T-cell (primary cell): ENCODE data around the gene ABCC11. TPM values are rescaled to one million over a fixed set of nuclear protein-coding genes. Genes with fewer than 3 reads are reported as not detected.
"Not testable (repeated sequence)": the region's sequence is repeated elsewhere in the genome, so short reads cannot be mapped to it uniquely, and the experiment has no call there.

Experiments used
- ATAC-seq, 4 experiments: fragments of 200-7000 bp in 3 of 4; fragments of 150-1000 bp in 1 of 4; cut with Tn5 transposase; replicated peaks in 1 of 4; 1 replicate in 3 of 4; 2 replicates in 1 of 4; pipeline ENCODE4 v1.10.0; 2021; ENCODE audit warnings: moderate library complexity in 3 of 4, mild to moderate bottlenecking in 2 of 4, moderate number of reproducible peaks in 1 of 4
- CTCF ChIA-PET, 2 donors: fragments of 300-600 bp; sonication (Branson Sonifier 250); formaldehyde crosslinking; loops; one replicate each; lab custom pipeline; 2022; ENCODE audit warnings: antibody characterized with exemption in 2 of 2; lab: Charles Lee
- POLR2A ChIA-PET, 2 donors: fragments of 300-600 bp; sonication (Branson Sonifier 250); formaldehyde crosslinking; loops; one replicate each; lab custom pipeline; 2022; ENCODE audit warnings: antibody characterized with exemption in 2 of 2; lab: Charles Lee
- DNase-seq, 35 experiments: peaks; one replicate each; pipeline versions ENCODE4 v3.0.0 to v3.0.0-alpha.2; 2013 to 2023
- H3K27ac ChIP-seq: one replicate; pipeline ENCODE4 v1.5.1; 2013; ENCODE audit warnings: low read length
- H3K27me3 ChIP-seq, 2 experiments: replicated peaks in 1 of 2; 1 replicate in 1 of 2; 2 replicates in 1 of 2; pipeline versions ENCODE4 v1.6.1 to v1.7.0; 2013; ENCODE audit warnings: low read length in 1 of 2, mixed read lengths in 1 of 2; ENCODE audit not compliant: control insufficient read depth in 2 of 2, insufficient read depth in 2 of 2; ENCODE audit errors: extremely low read depth in 1 of 2
- H3K36me3 ChIP-seq, 2 donors: 1 replicate in 1 of 2; 2 replicates in 1 of 2; pipeline versions ENCODE4 v1.6.1 to v1.7.0; 2013; ENCODE audit warnings: low read length in 1 of 2; ENCODE audit not compliant: control insufficient read depth in 2 of 2, insufficient read depth in 1 of 2; ENCODE audit errors: extremely low read depth in 1 of 2
- H3K4me1 ChIP-seq, 2 experiments: 1 replicate in 1 of 2; 2 replicates in 1 of 2; pipeline versions ENCODE4 v1.6.1 to v1.7.0; 2013; ENCODE audit warnings: low read length in 2 of 2, mixed read lengths in 1 of 2; ENCODE audit not compliant: insufficient read depth in 2 of 2, control insufficient read depth in 1 of 2; ENCODE audit errors: extremely low read depth in 1 of 2
- H3K4me3 ChIP-seq, 2 donors: 1 replicate in 1 of 2; 2 replicates in 1 of 2; pipeline versions ENCODE4 v1.5.1 to v1.7.0; 2013; ENCODE audit warnings: mild to moderate bottlenecking in 2 of 2, low read length in 1 of 2, moderate library complexity in 1 of 2; ENCODE audit not compliant: control insufficient read depth in 1 of 2; ENCODE audit errors: extremely low read depth in 1 of 2
- H3K9me3 ChIP-seq: 2 replicates; pipeline ENCODE4 v1.7.0; 2013
- H3K27ac Mint-ChIP-seq, 2 donors: one replicate each; pipeline ENCODE4 v1.8.0; 2020 to 2021; ENCODE audit warnings: mild to moderate bottlenecking in 2 of 2, mixed read lengths in 2 of 2
- H3K27me3 Mint-ChIP-seq, 2 donors: one replicate each; pipeline ENCODE4 v1.8.0; 2021 to 2022; ENCODE audit warnings: mixed read lengths in 2 of 2
- H3K36me3 Mint-ChIP-seq: one replicate; pipeline ENCODE4 v1.8.0; 2021; ENCODE audit warnings: mixed read lengths
- H3K4me1 Mint-ChIP-seq, 3 donors: one replicate each; pipeline ENCODE4 v1.8.0; 2020 to 2022; ENCODE audit warnings: mixed read lengths in 3 of 3, mild to moderate bottlenecking in 1 of 3
- H3K4me3 Mint-ChIP-seq, 3 donors: one replicate each; pipeline ENCODE4 v1.8.0; 2020 to 2022; ENCODE audit warnings: mild to moderate bottlenecking in 3 of 3, mixed read lengths in 3 of 3, moderate library complexity in 3 of 3
- H3K9me3 Mint-ChIP-seq, 3 donors: one replicate each; pipeline ENCODE4 v1.8.0; 2020 to 2022; ENCODE audit warnings: mixed read lengths in 3 of 3
- WGBS: methylation state at CpG from one replicate; pipeline ENCODE4 v1.1.5; 2013; ENCODE audit warnings: missing lambda C conversion rate; ENCODE audit not compliant: insufficient coverage; 5-methylcytosine and 5-hydroxymethylcytosine counted together
- total RNA-seq, 35 experiments: library from RNA in 6 of 35; stranded (reverse) in 6 of 35; fragments of 120-200 nt in 1 of 35; gene quantifications; one replicate each; pipeline versions ENCODE4 v1.2.1 to v1.2.4 and lab custom pipeline; 2013 to 2026

Gene ABCC11
- total RNA-seq, 5 donors from 2014 or later (not counting 1 experiment from before 2014, with no cell fraction given): 0.07 to 0.29 (median 0.25) TPM; not detected in 2

DNA sequence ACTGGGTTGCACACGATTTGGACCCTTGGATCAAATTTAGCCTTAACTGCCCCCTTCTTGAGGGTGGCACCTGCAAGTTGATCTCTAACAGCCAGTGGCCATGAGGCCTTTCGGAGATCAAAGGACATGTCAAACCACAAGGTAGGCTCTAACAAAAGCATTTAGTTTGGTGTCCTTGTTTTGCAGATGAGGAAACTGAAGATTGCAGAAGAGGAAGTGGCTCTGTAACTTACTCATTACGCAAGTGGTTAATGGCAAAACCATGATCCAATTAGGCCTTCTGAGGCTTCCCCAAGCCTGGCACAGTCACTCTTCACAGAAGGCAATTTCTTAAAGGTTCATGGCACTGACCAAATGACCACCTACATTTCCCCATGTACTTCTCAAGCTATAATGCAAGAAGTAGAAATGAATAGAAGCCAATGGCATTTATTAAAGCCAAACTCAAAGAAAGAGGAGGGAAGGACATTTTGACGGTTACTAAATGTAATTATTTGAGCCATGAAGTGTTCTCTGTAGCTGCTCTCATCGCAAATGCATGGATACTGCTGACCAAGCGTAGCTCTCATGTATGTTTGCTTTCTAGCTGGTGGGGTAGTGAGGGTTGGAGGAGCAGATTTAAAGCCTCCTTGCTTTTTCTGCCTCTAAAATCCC is 58.8 kb downstream of the ABCC11 start:
- ChIA-PET POLR2A (no interaction called here), CTCF (interaction anchor here in 1 of 2 donors (0.7 kb wide), 1 partner anchor 24 kb away, joined by 3 read pairs; no protein-coding TSS in a partner anchor)
- Histone ChIP-seq H3K36me3 (no peaks in the 10 kb centered on the region), H3K4me1 (no peaks in the 10 kb centered on the region), H3K4me3 (no peak overlapping the region), H3K27me3 (peaks cover 0 to 3% of the 10 kb centered on the region in 2 experiments), H3K9me3 (no peaks in the 10 kb centered on the region), H3K27ac (no peak overlapping the region)
- H3K4me1 Mint-ChIP-seq: peaks cover 0 to 7% (median 4%) of the 10 kb centered on the region in 3 donors
- no peak for ATAC-seq
- H3K9me3 Mint-ChIP-seq: no peaks in the 10 kb centered on the region
- 53% methylated on average over 3 of the region's 6 CpGs for WGBS
- H3K36me3 Mint-ChIP-seq: no peaks in the 10 kb centered on the region
- no peak for DNase-seq
- H3K27me3 Mint-ChIP-seq: peaks cover 0 to 3% of the 10 kb centered on the region in 2 donors
- H3K27ac Mint-ChIP-seq: no peak overlapping the region
- no peak overlapping the region for H3K4me3 Mint-ChIP-seq

GRCh38 chr16:48187779-48188178 is 59.6 kb downstream of the ABCC11 start:
- Mint-ChIP-seq H3K27me3 (no peaks in the 10 kb centered on the region), H3K4me1 (peaks cover 0 to 7% (median 4%) of the 10 kb centered on the region in 3 donors), H3K27ac (no peak overlapping the region), H3K4me3 (no peak overlapping the region), H3K9me3 (no peaks in the 10 kb centered on the region), H3K36me3 (no peaks in the 10 kb centered on the region)
- H3K9me3 ChIP-seq: no peaks in the 10 kb centered on the region
- POLR2A ChIA-PET: no interaction called here
- H3K36me3 ChIP-seq: no peaks in the 10 kb centered on the region
- H3K4me1 ChIP-seq: no peaks in the 10 kb centered on the region
- no peak overlapping the region for H3K4me3 ChIP-seq
- no peak for ATAC-seq
- H3K27ac ChIP-seq: no peak overlapping the region
- CTCF ChIA-PET: interaction anchor here in 1 of 2 donors (0.6 kb wide), 1 partner anchor 1150 kb away, joined by 5 read pairs; no protein-coding TSS in a partner anchor
- peaks cover 0 to 5% of the 10 kb centered on the region in 2 experiments for H3K27me3 ChIP-seq
- 81% methylated on average over 2 of the region's 4 CpGs for WGBS
- DNase-seq: no peak

DNA sequence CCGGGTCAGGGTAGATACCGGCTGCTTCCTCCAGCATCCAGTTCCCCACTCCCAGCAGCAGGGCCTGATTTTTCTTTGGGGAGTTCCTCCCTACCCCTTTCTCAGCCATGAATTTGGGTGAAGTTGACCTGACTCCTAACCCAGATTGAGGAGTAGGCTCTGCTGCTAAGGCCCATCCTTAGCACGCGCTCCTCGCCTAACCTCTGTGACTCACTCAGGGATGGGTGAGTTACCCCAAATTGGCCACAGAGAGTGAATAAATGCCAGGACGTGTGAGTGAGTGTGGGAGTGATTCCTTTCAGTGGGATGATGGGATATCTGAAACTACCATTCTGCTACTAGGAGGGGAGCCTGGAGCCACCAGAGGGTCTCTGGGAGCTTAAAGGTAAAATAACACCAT is 62.7 kb downstream of the ABCC11 start:
- CTCF ChIA-PET: no interaction called here
- ATAC-seq: no peak
- Histone ChIP-seq H3K4me1 (no peaks in the 10 kb centered on the region), H3K36me3 (no peaks in the 10 kb centered on the region), H3K9me3 (no peaks in the 10 kb centered on the region), H3K4me3 (no peak overlapping the region), H3K27ac (no peak overlapping the region), H3K27me3 (peaks cover 0 to 5% of the 10 kb centered on the region in 2 experiments)
- no peaks in the 10 kb centered on the region for H3K27me3 Mint-ChIP-seq
- POLR2A ChIA-PET: no interaction called here
- peaks cover 0 to 7% (median 4%) of the 10 kb centered on the region in 3 donors for H3K4me1 Mint-ChIP-seq
- H3K27ac Mint-ChIP-seq: no peak overlapping the region
- 95% methylated on average over 4 of the region's 6 CpGs for WGBS
- H3K9me3 Mint-ChIP-seq: no peaks in the 10 kb centered on the region
- H3K4me3 Mint-ChIP-seq: no peak overlapping the region
- no peak for DNase-seq
- no peaks in the 10 kb centered on the region for H3K36me3 Mint-ChIP-seq

DNA sequence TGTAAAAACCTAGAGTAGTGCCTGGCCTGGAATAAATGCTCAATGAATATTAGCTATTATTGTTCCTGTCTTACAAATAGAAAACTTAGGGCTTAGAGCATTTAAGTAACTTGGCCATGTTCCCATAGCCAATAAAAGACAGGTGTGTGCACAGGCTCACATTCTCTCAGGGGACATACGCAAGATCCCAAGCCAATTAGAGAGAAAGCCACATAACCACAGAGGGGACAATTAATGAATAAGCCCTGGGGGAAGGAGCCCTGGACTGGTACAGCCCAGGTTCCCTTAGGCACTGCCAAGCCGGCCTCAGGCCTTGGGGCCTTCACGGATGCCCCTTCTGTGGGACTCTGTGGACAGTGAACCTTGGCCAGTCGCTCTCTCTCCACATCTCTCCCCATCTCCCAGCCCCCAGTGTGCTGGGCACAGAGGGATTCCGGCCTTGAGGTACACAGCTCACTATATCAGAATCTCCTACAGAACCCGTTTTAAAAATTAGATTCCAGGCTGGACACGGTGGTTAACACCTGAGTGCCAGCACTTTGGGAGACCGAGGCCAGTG is 64.3 kb downstream of the ABCC11 start:
- H3K27ac Mint-ChIP-seq: no peak overlapping the region
- Histone ChIP-seq H3K4me1 (no peaks in the 10 kb centered on the region), H3K9me3 (no peaks in the 10 kb centered on the region), H3K27me3 (peaks cover 0 to 12% of the 10 kb centered on the region in 2 experiments), H3K36me3 (no peaks in the 10 kb centered on the region), H3K4me3 (no peak overlapping the region), H3K27ac (no peak overlapping the region)
- no peak overlapping the region for H3K4me3 Mint-ChIP-seq
- 77% methylated on average over 7 of the region's 8 CpGs for WGBS
- ChIA-PET CTCF (no interaction called here), POLR2A (interaction anchor here in 1 of 2 donors (0.6 kb wide), 1 partner anchor 73 kb away, joined by 3 read pairs; no protein-coding TSS in a partner anchor)
- ATAC-seq: no peak
- no peaks in the 10 kb centered on the region for H3K9me3 Mint-ChIP-seq
- H3K27me3 Mint-ChIP-seq: peaks cover 0 to 3% of the 10 kb centered on the region in 2 donors
- peaks cover 0 to 2% (median under 1%) of the 10 kb centered on the region in 3 donors for H3K4me1 Mint-ChIP-seq
- H3K36me3 Mint-ChIP-seq: no peaks in the 10 kb centered on the region
- no peak for DNase-seq

DNA sequence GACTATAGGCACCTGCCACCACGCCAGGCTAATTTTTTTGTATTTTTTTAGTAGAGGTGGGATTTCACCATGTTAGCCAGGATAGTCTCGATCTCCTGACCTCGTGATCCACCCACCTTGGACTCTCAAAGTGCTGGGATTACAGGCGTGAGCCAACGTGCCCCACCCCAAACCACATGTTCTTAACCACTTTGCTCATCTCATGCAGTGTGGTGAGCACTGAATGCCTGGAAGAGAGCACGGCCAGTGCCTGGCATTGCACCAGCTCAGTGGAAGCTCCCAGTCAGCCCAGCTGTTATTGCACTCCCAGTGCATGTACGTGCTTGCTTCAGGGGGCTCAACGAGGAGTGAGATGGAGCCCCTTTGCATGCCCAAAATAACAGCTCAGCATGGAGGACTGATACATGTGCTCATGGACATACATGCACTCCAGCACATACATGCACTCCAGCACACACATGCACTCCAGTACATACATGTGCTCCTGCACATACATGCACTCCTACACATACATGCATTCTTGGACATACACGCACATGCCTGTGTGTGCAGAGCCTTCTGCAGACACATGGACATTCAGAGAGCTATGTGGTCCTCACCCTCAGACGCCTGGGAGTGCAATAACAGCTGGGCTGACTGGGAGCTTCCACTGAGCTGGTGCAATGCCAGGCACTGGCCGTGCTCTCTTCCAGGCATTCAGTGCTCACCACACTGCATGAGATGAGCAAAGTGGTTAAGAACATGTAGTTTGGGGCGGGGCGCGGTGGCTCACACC is 65.4 kb downstream of the ABCC11 start:
- H3K36me3 Mint-ChIP-seq, H3K4me3 ChIP-seq, H3K4me1 Mint-ChIP-seq, H3K9me3 Mint-ChIP-seq, H3K9me3 ChIP-seq, H3K27ac ChIP-seq, POLR2A ChIA-PET, H3K36me3 ChIP-seq, H3K4me1 ChIP-seq, H3K27me3 Mint-ChIP-seq, ATAC-seq, H3K27ac Mint-ChIP-seq, H3K4me3 Mint-ChIP-seq, DNase-seq: not testable (repeated sequence)
- H3K27me3 ChIP-seq: peaks cover 0 to 14% of the 10 kb centered on the region in 2 experiments
- CTCF ChIA-PET: interaction anchor here (0.6 kb wide), 3 partner anchors 15 to 1356 kb away, joined by 3 to 4 read pairs (median 3); no protein-coding TSS in a partner anchor
- 74% methylated on average over 5 of the region's 14 CpGs for WGBS

DNA sequence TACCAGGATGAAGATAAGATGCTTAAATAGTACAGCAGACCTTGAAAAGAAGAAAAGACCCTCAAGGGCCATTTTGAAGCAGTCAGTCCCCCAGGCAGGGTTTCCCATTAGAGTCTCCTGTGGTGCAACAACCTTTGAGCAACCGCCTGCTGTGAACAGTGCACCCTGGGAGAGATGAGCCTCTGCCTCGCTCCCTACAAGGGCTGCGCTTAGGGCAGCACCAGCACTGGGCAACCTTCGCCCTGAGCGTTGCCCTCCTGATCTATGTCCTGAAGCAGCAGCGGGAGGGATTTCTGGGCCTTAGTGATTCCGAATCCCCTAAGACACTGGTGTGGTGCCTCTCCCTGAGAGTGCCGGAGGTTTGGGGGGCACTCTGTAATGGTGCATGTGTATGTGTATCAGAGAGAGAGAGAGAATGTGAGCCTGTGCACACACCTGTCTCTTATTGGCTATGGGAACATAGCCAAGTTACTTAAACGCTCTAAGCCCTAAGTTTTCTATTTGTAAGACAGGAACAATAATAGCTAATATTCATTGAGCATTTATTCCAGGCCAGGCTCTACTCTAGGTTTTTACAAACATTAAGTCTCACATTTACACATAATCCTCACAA is 66.4 kb downstream of the ABCC11 start:
- CTCF ChIA-PET: no interaction called here

More for the DNA sequence above, 66.4 kb downstream of the ABCC11 start:
- Mint-ChIP-seq H3K4me3 (no peak overlapping the region), H3K9me3 (no peaks in the 10 kb centered on the region), H3K27ac (no peak overlapping the region), H3K4me1 (no peaks in the 10 kb centered on the region), H3K36me3 (no peaks in the 10 kb centered on the region), H3K27me3 (peaks cover 3 to 6% of the 10 kb centered on the region in 2 donors)
- no peak for ATAC-seq
- H3K9me3 ChIP-seq: no peaks in the 10 kb centered on the region
- 98% methylated on average over 8 of the region's 9 CpGs for WGBS
- no peaks in the 10 kb centered on the region for H3K4me1 ChIP-seq
- H3K27me3 ChIP-seq: peaks cover 0 to 19% of the 10 kb centered on the region in 2 experiments
- POLR2A ChIA-PET: no interaction called here
- H3K27ac ChIP-seq: no peak overlapping the region
- no peak overlapping the region for H3K4me3 ChIP-seq
- DNase-seq: no peak
- no peaks in the 10 kb centered on the region for H3K36me3 ChIP-seq
